ENCODE data around the gene XPNPEP1.

XPNPEP1 gene

DNA sequence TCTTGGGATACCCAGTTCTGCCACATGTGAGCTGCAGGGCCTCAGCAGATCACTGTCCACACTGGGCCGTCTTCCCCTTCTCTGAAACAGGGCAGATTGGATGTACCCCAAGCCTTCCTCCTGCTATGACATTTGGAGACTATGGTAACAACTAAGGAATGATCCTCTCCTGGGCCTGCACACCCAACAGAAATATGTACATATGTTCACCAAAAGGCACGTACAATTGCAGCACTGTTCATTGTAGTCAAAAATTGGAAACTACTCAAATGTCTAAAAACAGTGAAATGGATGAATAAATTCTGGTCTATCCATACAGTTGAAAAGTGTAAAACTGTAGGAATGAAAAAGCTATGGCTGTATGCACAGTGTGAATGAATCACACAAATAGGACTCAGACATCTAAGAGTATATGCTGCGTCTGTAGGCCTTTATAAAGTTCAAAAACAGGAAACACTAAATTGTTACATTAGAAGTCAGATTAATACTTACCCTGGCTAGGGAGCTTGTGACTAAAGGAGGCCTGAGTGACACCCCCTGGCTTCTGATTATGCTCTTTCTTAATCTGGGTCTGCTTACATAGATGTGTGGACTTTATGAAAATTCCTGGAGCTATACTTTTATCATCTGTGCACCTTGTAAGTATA, 16.1 kb upstream of the XPNPEP1 start:
- DNase-seq (ENCODE audit: extremely low read depth, insufficient read length): no peak
- no peaks in the 10 kb centered on the region; the same call in 1 of the 2 replicates for H3K27me3 ChIP-seq (replicated peaks; ENCODE audit: control insufficient read depth, insufficient read depth, low read length)
- no peaks in the 10 kb centered on the region for H3K36me3 ChIP-seq (ENCODE audit: control insufficient read depth, insufficient read depth, low read length)
- TF ChIP-seq, protein P1, sequence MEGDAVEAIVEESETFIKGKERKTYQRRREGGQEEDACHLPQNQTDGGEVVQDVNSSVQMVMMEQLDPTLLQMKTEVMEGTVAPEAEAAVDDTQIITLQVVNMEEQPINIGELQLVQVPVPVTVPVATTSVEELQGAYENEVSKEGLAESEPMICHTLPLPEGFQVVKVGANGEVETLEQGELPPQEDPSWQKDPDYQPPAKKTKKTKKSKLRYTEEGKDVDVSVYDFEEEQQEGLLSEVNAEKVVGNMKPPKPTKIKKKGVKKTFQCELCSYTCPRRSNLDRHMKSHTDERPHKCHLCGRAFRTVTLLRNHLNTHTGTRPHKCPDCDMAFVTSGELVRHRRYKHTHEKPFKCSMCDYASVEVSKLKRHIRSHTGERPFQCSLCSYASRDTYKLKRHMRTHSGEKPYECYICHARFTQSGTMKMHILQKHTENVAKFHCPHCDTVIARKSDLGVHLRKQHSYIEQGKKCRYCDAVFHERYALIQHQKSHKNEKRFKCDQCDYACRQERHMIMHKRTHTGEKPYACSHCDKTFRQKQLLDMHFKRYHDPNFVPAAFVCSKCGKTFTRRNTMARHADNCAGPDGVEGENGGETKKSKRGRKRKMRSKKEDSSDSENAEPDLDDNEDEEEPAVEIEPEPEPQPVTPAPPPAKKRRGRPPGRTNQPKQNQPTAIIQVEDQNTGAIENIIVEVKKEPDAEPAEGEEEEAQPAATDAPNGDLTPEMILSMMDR (IDR thresholded peaks at IDR 0.05; ENCODE audit: insufficient read depth, low read length, poor library complexity, severe bottlenecking): no peak
- H3K4me3 ChIP-seq (replicated peaks; ENCODE audit: low read depth, low read length): no peak overlapping the region

DNA sequence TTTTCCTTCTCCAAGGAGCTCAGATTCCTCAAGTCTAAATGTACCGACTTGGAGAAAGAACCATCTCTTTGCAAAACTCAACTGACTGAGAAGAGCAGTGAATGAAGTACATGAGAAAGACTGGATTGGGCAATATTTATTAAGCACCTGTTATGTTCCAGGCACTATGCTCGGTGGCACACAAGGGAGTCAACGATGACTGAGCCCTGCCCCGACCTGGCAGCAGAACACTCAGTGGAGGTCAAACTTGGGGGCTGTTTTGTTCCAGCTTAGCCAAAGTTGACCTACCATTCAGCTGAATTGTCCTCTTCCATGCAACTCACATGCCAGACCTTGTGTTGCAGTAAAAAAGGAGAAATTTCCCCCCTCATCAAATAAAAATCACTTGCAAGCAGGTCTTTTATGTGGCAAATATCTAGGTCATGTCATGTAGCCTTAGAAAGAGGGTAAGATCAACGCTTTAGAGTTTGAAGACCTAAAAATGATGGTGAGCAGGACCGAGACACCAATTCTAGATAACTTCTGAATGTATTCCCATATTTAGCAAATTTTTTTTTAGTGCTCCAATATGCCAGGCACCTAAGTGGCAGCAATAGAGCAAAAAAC, 14.3 kb upstream of the XPNPEP1 start:
- Histone ChIP-seq H3K4me3 (replicated peaks; ENCODE audit: low read depth, low read length) (no peak overlapping the region), H3K27me3 (replicated peaks; ENCODE audit: control insufficient read depth, insufficient read depth, low read length) (no peaks in the 10 kb centered on the region; the same call in 1 of the 2 replicates), H3K36me3 (ENCODE audit: control insufficient read depth, insufficient read depth, low read length) (no peaks in the 10 kb centered on the region)
- DNase-seq (ENCODE audit: extremely low read depth, insufficient read length): no peak
- TF ChIP-seq, protein P1 (IDR thresholded peaks at IDR 0.05; ENCODE audit: insufficient read depth, low read length, poor library complexity, severe bottlenecking): no peak

DNA sequence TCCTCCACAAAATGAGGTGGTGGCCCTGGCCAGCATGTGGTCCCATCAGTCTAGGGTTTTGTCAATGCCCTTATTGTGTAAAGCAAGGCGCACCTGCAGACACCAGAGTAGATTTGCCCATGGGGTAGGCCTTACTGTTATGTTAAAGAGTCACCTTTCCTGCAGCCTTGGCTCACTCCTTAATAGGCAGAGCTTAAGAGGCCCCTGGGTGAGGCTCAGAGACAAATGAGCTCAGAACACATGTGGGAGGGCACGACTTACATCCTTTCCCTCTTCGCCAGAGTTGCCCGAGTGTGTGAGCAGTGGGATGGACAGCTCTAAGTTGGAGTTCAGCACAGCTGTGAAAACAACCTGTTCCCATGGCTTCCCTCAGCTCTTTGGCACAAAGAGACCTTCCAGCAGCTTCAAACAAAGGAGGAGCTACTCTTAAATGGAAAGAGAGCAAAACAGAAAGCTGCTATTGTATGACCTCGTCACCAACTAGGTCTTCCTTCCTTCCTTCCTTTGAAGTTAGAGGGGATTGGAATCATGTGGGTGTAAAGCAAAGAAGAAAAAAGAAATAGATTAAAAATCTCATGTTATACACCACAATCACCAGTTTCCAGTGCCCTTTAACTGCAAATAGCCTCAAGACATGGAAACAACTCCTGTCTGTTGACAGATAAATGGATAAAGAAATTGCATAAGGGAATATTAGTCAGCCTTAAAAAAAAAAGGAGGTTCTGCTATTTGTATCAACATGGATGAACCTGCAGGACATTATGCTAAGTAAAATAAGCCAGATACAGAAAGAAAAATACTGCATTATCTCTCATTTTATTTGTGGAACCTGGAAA, 11.9 kb upstream of the XPNPEP1 start:
- Histone ChIP-seq H3K4me3 (replicated peaks; ENCODE audit: low read depth, low read length) (no peak overlapping the region), H3K36me3 (ENCODE audit: control insufficient read depth, insufficient read depth, low read length) (no peaks in the 10 kb centered on the region)

DNA sequence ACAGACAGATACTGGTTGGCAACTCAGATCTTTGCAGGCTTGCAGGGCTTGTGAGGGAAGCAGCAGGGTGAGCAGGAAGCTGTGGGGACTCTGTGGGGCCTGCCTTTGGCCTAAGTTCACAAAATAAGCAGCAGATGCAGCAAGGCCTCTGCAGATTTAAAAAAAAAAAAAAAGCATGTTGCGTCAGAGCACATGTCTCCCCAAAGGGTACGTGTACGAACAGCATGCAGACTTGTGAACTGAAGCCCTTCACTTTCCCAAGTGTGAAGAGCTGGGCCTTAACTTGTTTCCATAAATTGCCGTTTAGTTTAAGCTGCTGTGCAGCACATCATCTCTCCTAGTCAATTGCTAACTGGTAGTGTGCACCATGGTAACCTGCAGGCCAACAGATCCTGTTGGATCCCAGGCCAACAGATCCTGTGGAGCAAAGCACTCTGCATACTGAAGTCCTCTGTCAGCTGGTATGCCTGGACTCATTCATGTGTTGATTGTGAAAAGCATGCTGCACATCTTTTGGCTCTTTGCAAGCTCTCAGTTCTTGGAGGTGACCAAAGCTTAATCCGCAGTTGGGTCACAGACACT, 10.8 kb upstream of the XPNPEP1 start:
- Histone ChIP-seq H3K27me3 (replicated peaks; ENCODE audit: control insufficient read depth, insufficient read depth, low read length) (no peaks in the 10 kb centered on the region; the same call in 1 of the 2 replicates), H3K4me3 (replicated peaks; ENCODE audit: low read depth, low read length) (no peak overlapping the region), H3K36me3 (ENCODE audit: control insufficient read depth, insufficient read depth, low read length) (no peaks in the 10 kb centered on the region)
- no peak for DNase-seq (ENCODE audit: extremely low read depth, insufficient read length)
- TF ChIP-seq, protein P1 (IDR thresholded peaks at IDR 0.05; ENCODE audit: insufficient read depth, low read length, poor library complexity, severe bottlenecking): no peak

More for the DNA sequence above, 11.9 kb upstream of the XPNPEP1 start:
- no peaks in the 10 kb centered on the region; the same call in 1 of the 2 replicates for H3K27me3 ChIP-seq (replicated peaks; ENCODE audit: control insufficient read depth, insufficient read depth, low read length)
- TF ChIP-seq, protein P1 (IDR thresholded peaks at IDR 0.05; ENCODE audit: insufficient read depth, low read length, poor library complexity, severe bottlenecking): no peak
- DNase-seq (ENCODE audit: extremely low read depth, insufficient read length): no peak

DNA sequence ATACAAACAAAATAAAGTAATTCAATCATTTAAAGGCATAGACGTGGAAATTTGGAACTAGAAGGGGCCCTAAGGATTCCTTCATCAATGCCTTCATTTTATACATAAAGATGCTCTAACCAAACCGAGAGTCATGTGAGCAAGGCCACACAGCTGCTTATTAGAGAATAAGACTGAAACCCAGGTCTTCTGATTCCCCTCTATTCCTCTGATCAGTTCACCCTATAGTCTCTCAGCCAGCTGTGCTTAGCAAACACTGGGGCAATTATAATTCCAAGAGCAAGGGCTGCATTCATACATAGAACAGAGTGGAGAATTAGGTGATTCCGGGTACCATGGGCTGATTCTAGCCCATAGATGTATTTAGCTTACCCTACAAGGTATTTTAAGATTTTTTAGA, 9.7 kb upstream of the XPNPEP1 start:
- Histone ChIP-seq H3K4me3 (replicated peaks; ENCODE audit: low read depth, low read length) (no peak overlapping the region), H3K27me3 (replicated peaks; ENCODE audit: control insufficient read depth, insufficient read depth, low read length) (no peaks in the 10 kb centered on the region), H3K36me3 (ENCODE audit: control insufficient read depth, insufficient read depth, low read length) (no peaks in the 10 kb centered on the region)
- no peak for DNase-seq (ENCODE audit: extremely low read depth, insufficient read length)
- TF ChIP-seq, protein P1 (IDR thresholded peaks at IDR 0.05; ENCODE audit: insufficient read depth, low read length, poor library complexity, severe bottlenecking): no peak
